ENCODE data around the gene UST.

The UST gene

GRCh38 chr6:148932731-148933130 lies 185.9 kb downstream of the UST start:
- H2AFZ ChIP-seq (ENCODE audit: low read length), result no peak overlapping the region
- TF ChIP-seq EZH2phosphoT487 (IDR thresholded peaks at IDR 0.05; ENCODE audit: borderline replicate concordance), result no peak
- TF ChIP-seq, protein P1, sequence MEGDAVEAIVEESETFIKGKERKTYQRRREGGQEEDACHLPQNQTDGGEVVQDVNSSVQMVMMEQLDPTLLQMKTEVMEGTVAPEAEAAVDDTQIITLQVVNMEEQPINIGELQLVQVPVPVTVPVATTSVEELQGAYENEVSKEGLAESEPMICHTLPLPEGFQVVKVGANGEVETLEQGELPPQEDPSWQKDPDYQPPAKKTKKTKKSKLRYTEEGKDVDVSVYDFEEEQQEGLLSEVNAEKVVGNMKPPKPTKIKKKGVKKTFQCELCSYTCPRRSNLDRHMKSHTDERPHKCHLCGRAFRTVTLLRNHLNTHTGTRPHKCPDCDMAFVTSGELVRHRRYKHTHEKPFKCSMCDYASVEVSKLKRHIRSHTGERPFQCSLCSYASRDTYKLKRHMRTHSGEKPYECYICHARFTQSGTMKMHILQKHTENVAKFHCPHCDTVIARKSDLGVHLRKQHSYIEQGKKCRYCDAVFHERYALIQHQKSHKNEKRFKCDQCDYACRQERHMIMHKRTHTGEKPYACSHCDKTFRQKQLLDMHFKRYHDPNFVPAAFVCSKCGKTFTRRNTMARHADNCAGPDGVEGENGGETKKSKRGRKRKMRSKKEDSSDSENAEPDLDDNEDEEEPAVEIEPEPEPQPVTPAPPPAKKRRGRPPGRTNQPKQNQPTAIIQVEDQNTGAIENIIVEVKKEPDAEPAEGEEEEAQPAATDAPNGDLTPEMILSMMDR (conservative IDR thresholded peaks at IDR 0.05; ENCODE audit: low read length), result no peak
- H3F3A ChIP-seq (ENCODE audit: low read depth), result no peaks in the 10 kb centered on the region
- H4K20me1 ChIP-seq (ENCODE audit: insufficient read depth, low read length, poor library complexity, severe bottlenecking), result no peaks in the 10 kb centered on the region
- H3K9ac ChIP-seq (ENCODE audit: low read depth, low read length, poor library complexity, severe bottlenecking), result no peak overlapping the region
- no peaks in the 10 kb centered on the region for H3K9me3 ChIP-seq (ENCODE audit: insufficient read depth, low read depth, low read length)
- H3K4me1 ChIP-seq (ENCODE audit: insufficient read depth, low read length, poor library complexity, severe bottlenecking), result peaks cover 15% of the 10 kb centered on the region
- H3K27me3 ChIP-seq (ENCODE audit: insufficient read depth, low read length, poor library complexity, severe bottlenecking), result no peaks in the 10 kb centered on the region
- no peaks in the 10 kb centered on the region for H3K9me2 ChIP-seq (replicated peaks; ENCODE audit: low read depth, low read length)
- H3K4me3 ChIP-seq (ENCODE audit: low read length, poor library complexity, severe bottlenecking), result no peak overlapping the region
- H3K4me2 ChIP-seq (ENCODE audit: low read depth, low read length, poor library complexity, severe bottlenecking), result peak overlapping the region; percentile 25
- H3K36me3 ChIP-seq (ENCODE audit: insufficient read depth, low read length), result no peaks in the 10 kb centered on the region
- H3K79me2 ChIP-seq (ENCODE audit: insufficient read depth, low read length), result no peaks in the 10 kb centered on the region

DNA sequence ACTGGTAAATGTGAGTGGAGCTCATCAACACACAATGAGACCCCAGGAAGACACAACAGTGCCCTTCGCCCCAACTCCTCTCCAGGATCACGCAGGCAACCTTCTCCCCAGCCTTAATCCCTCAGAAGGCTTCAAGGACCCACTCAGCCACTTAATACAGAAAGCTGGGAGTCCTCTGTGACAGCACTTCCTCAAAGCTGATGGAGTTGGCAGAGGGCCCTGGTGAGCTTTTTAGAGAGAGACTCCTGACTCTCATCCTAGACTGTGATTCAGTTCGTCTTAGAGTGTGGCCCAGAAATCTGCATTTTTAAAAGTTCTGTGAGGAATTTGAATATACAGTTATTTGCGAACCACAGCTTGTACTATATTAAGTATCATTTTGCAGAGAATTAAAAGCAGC lies 187.7 kb downstream of the UST start:
- Histone ChIP-seq H3K4me3 (ENCODE audit: low read length, poor library complexity, severe bottlenecking) (no peak overlapping the region), H3K9me2 (replicated peaks; ENCODE audit: low read depth, low read length) (no peaks in the 10 kb centered on the region), H3K4me2 (ENCODE audit: low read depth, low read length, poor library complexity, severe bottlenecking) (no peak overlapping the region), H3K79me2 (ENCODE audit: insufficient read depth, low read length) (no peaks in the 10 kb centered on the region), H2AFZ (ENCODE audit: low read length) (no peak overlapping the region), H4K20me1 (ENCODE audit: insufficient read depth, low read length, poor library complexity, severe bottlenecking) (no peaks in the 10 kb centered on the region), H3F3A (ENCODE audit: low read depth) (no peaks in the 10 kb centered on the region), H3K9me3 (ENCODE audit: insufficient read depth, low read depth, low read length) (no peaks in the 10 kb centered on the region), H3K9ac (ENCODE audit: low read depth, low read length, poor library complexity, severe bottlenecking) (no peak overlapping the region), H3K27me3 (ENCODE audit: insufficient read depth, low read length, poor library complexity, severe bottlenecking) (no peaks in the 10 kb centered on the region), H3K4me1 (ENCODE audit: insufficient read depth, low read length, poor library complexity, severe bottlenecking) (peaks cover 24% of the 10 kb centered on the region), H3K36me3 (ENCODE audit: insufficient read depth, low read length) (no peaks in the 10 kb centered on the region)
- TF ChIP-seq, protein P1 (conservative IDR thresholded peaks at IDR 0.05; ENCODE audit: low read length), result no peak
- TF ChIP-seq EZH2phosphoT487 (IDR thresholded peaks at IDR 0.05; ENCODE audit: borderline replicate concordance), result no peak

DNA sequence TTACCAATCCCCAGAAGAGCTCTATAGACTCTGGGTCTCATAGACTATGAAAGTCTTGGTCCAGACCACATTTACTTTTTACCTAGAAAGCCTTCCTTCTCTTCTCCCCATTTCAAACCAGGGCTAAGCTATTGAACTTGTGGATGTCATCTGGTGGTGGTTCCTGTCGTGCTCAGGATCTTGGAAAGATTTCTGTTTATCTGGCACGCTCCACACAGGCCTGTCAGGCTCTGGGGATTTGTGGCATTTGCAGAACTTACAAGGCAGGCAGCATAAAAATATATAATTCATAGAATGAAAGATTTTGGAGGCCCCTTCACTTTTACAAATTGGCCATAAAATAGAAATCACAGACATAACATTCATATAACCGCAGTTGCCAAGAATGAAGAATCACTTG lies 188.1 kb downstream of the UST start:
- TF ChIP-seq EZH2phosphoT487 (IDR thresholded peaks at IDR 0.05; ENCODE audit: borderline replicate concordance), result no peak
- Histone ChIP-seq H3K9ac (ENCODE audit: low read depth, low read length, poor library complexity, severe bottlenecking) (no peak overlapping the region), H3K4me3 (ENCODE audit: low read length, poor library complexity, severe bottlenecking) (no peak overlapping the region), H3F3A (ENCODE audit: low read depth) (no peaks in the 10 kb centered on the region), H3K9me2 (replicated peaks; ENCODE audit: low read depth, low read length) (no peaks in the 10 kb centered on the region), H4K20me1 (ENCODE audit: insufficient read depth, low read length, poor library complexity, severe bottlenecking) (no peaks in the 10 kb centered on the region), H2AFZ (ENCODE audit: low read length) (no peak overlapping the region), H3K36me3 (ENCODE audit: insufficient read depth, low read length) (no peaks in the 10 kb centered on the region), H3K79me2 (ENCODE audit: insufficient read depth, low read length) (no peaks in the 10 kb centered on the region), H3K4me1 (ENCODE audit: insufficient read depth, low read length, poor library complexity, severe bottlenecking) (peaks cover 28% of the 10 kb centered on the region), H3K27me3 (ENCODE audit: insufficient read depth, low read length, poor library complexity, severe bottlenecking) (no peaks in the 10 kb centered on the region), H3K4me2 (ENCODE audit: low read depth, low read length, poor library complexity, severe bottlenecking) (no peak overlapping the region), H3K9me3 (ENCODE audit: insufficient read depth, low read depth, low read length) (no peaks in the 10 kb centered on the region)

- no peak overlapping the region for H3K4me2 ChIP-seq (ENCODE audit: low read depth, low read length, poor library complexity, severe bottlenecking)
- H4K20me1 ChIP-seq (ENCODE audit: insufficient read depth, low read length, poor library complexity, severe bottlenecking), result no peaks in the 10 kb centered on the region
- no peaks in the 10 kb centered on the region for H3K36me3 ChIP-seq (ENCODE audit: insufficient read depth, low read length)
- no peaks in the 10 kb centered on the region for H3K79me2 ChIP-seq (ENCODE audit: insufficient read depth, low read length)
- H3F3A ChIP-seq (ENCODE audit: low read depth), result no peaks in the 10 kb centered on the region
- H2AFZ ChIP-seq (ENCODE audit: low read length), result no peak overlapping the region
- TF ChIP-seq, protein P1 (conservative IDR thresholded peaks at IDR 0.05; ENCODE audit: low read length), result no peak
- TF ChIP-seq EZH2phosphoT487 (IDR thresholded peaks at IDR 0.05; ENCODE audit: borderline replicate concordance), result no peak
- H3K4me3 ChIP-seq (ENCODE audit: low read length, poor library complexity, severe bottlenecking), result no peak overlapping the region
- H3K9me3 ChIP-seq (ENCODE audit: insufficient read depth, low read depth, low read length), result no peaks in the 10 kb centered on the region
- no peaks in the 10 kb centered on the region for H3K27me3 ChIP-seq (ENCODE audit: insufficient read depth, low read length, poor library complexity, severe bottlenecking)
- no peaks in the 10 kb centered on the region for H3K9me2 ChIP-seq (replicated peaks; ENCODE audit: low read depth, low read length)
- H3K9ac ChIP-seq (ENCODE audit: low read depth, low read length, poor library complexity, severe bottlenecking), result no peak overlapping the region
- H3K4me1 ChIP-seq (ENCODE audit: insufficient read depth, low read length, poor library complexity, severe bottlenecking), result peaks cover 28% of the 10 kb centered on the region
Measured at GRCh38 chr6:148935705-148936435, 189.0 kb downstream of the UST start.

Measured in Loucy (cell line).